NCI-H1092 treated with DMSO at 0.1 percent for 48 hours (cell line): ENCODE data around the gene KIF26A.

ENCODE experiments used
- DNase-seq: peaks from one replicate; lab custom pipeline; 2025; lab: John Stamatoyannopoulos, UW

The KIF26A gene

GRCh38 chr14:104112609-104113571, 25.5 kb upstream of the KIF26A start:
- DNase-seq: no peak

GRCh38 chr14:104113631-104114420, 24.6 kb upstream of the KIF26A start:
- DNase-seq: no peak

- no peak for DNase-seq
Observed at GRCh38 chr14:104114421-104115130, 23.8 kb upstream of the KIF26A start.

- no peak for DNase-seq
Observed at GRCh38 chr14:104115131-104115600, 23.2 kb upstream of the KIF26A start.

- DNase-seq: no peak
Observed at GRCh38 chr14:104115691-104116287, 22.6 kb upstream of the KIF26A start.

GRCh38 chr14:104116288-104116755, 22.1 kb upstream of the KIF26A start:
- no peak for DNase-seq

- DNase-seq: no peak
Observed at GRCh38 chr14:104116756-104117340, 21.5 kb upstream of the KIF26A start.

- no peak for DNase-seq
Observed at GRCh38 chr14:104117341-104118005, 20.9 kb upstream of the KIF26A start.

- no peak for DNase-seq
Observed at GRCh38 chr14:104118006-104118844, 20.2 kb upstream of the KIF26A start.

GRCh38 chr14:104119119-104119487, 19.3 kb upstream of the KIF26A start:
- DNase-seq: no peak

- DNase-seq: no peak
Observed at GRCh38 chr14:104119488-104120251, 18.7 kb upstream of the KIF26A start.

- no peak for DNase-seq
Observed at GRCh38 chr14:104120281-104120741, 18.1 kb upstream of the KIF26A start.

GRCh38 chr14:104121142-104121541, 17.2 kb upstream of the KIF26A start:
- no peak for DNase-seq

- DNase-seq: no peak
Observed at GRCh38 chr14:104123879-104124278, 14.5 kb upstream of the KIF26A start.

- no peak for DNase-seq
Observed at GRCh38 chr14:104125011-104125410, 13.4 kb upstream of the KIF26A start.

GRCh38 chr14:104126753-104127152, 11.6 kb upstream of the KIF26A start:
- no peak for DNase-seq

- no peak for DNase-seq
Observed at GRCh38 chr14:104128981-104129380, 9.4 kb upstream of the KIF26A start.

GRCh38 chr14:104129556-104129955, 8.8 kb upstream of the KIF26A start:
- DNase-seq: no peak
